Esophagus squamous epithelium (tissue), 4 donors: ENCODE measurements around the gene PNPLA8.

Experiments used
- POLR2A ChIP-seq, 4 donors: fragments of 450-650 bp; IDR thresholded peaks; one replicate each; pipeline ENCODE4 v1.6.1; 2017; ENCODE audit warnings: antibody characterized with exemption in 4 of 4, mild to moderate bottlenecking in 4 of 4, moderate library complexity in 3 of 4
- TF ChIP-seq, protein P1 (sequence below), 6 experiments: fragments of 450-650 bp in 4 of 6; fragments of 200-600 bp in 2 of 6; sonication (generic) in 2 of 6; IDR thresholded peaks; one replicate each; pipeline ENCODE4 v1.5.1; 2016 to 2019; ENCODE audit warnings: antibody characterized with exemption in 6 of 6, mild to moderate bottlenecking in 4 of 6, moderate library complexity in 4 of 6

DNA sequence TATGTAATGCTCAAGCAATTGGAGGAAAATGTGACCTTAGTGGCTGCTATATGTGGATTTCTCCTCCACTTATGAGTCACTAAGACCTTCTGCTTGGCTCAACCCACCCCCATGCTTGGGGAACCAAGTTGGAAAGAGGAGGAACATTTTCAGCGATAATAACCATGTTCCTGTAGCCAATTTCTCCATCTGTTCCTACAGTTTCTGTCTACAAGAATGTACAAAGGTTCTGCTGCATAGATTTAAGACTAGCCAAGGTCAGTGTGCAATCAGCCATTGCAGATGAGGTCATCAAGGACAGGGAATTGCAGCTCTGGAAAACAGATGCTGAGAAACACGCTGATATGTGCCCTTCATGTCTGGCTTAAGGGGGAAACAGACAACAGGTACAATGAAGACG lies 64.1 kb downstream of the PNPLA8 start:
- TF ChIP-seq, protein P1, sequence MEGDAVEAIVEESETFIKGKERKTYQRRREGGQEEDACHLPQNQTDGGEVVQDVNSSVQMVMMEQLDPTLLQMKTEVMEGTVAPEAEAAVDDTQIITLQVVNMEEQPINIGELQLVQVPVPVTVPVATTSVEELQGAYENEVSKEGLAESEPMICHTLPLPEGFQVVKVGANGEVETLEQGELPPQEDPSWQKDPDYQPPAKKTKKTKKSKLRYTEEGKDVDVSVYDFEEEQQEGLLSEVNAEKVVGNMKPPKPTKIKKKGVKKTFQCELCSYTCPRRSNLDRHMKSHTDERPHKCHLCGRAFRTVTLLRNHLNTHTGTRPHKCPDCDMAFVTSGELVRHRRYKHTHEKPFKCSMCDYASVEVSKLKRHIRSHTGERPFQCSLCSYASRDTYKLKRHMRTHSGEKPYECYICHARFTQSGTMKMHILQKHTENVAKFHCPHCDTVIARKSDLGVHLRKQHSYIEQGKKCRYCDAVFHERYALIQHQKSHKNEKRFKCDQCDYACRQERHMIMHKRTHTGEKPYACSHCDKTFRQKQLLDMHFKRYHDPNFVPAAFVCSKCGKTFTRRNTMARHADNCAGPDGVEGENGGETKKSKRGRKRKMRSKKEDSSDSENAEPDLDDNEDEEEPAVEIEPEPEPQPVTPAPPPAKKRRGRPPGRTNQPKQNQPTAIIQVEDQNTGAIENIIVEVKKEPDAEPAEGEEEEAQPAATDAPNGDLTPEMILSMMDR (IDR thresholded peaks at IDR 0.05), result no peak
- no peak for TF ChIP-seq POLR2A (IDR thresholded peaks at IDR 0.05)
